ENCODE data around the gene FUZ. TPM values are rescaled to one million over a fixed set of nuclear protein-coding genes. Genes with fewer than 3 reads are reported as not detected.
A peak's percentile ranks its signal among the peaks of the same experiment; 100 is the strongest.

The FUZ gene
- total RNA-seq, 1 experiment from 2014 or later: 1.1 TPM

DNA sequence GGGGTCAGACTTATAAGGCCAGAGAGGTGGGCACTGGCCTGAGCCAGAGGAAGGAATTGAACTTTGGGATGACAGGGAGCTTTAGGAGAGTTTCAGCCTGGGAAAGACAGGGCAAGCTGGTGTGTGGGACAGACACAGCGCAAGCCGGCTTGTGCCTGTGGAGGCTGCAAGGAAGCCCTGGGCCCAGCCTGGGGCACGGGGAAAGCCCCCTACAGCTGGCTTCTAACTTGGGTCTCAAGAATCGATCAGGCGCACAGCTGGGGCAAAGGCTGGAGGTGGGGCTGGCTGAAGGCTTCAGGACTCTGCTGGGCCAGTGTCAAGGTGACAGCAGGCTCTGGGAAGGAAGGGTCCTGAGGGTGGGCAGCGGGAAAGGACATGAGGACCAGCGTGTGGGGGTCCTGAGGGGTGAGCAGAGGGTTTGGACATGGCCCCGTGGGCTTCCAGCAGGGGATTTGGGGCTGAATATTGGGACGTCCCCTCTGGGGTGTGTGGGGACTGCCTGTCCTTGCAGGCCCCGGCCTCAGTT, 40.8 kb upstream of the FUZ start:
- ChIA-PET RAD21 (ENCODE audit: low non-redundant PET in 1 of 2, low total read pairs in 2 of 2, uncharacterized antibody in 2 of 2, unreplicated experiment in 2 of 2) (no interaction called here), CTCF (interaction anchor here (0.7 kb wide), 1 partner anchor 11 kb away, joined by 3 read pairs; no protein-coding TSS in a partner anchor), POLR2A (interaction anchor here (1.7 kb wide), 1 partner anchor 11 kb away, joined by 6 read pairs; no protein-coding TSS in a partner anchor)
- Histone ChIP-seq H3K9me3 (ENCODE audit: control insufficient read depth in 1 of 2, insufficient read depth in 1 of 2, low read depth in 1 of 2, low read length in 2 of 2) (no peaks in the 10 kb centered on the region), H3K27me3 (ENCODE audit: insufficient read depth, low read length) (no peaks in the 10 kb centered on the region), H3K27ac (ENCODE audit: low read depth, low read length) (peak overlapping the region; percentile 42; the same call in 1 of the 2 replicates), H3K9me2 (ENCODE audit: insufficient read depth) (no peaks in the 10 kb centered on the region), H3K79me2 (ENCODE audit: insufficient read depth, low read length) (peaks cover 44% of the 10 kb centered on the region), H3K36me3 (ENCODE audit: control insufficient read depth in 1 of 2, insufficient read depth in 2 of 2, low read length in 2 of 2) (peaks cover 5 to 16% of the 10 kb centered on the region in 2 experiments; a peak in 3 of 4 replicates), H3K4me3 (replicated peaks in 1 of 2; ENCODE audit: low read depth in 1 of 2, low read length in 2 of 2) (no peak overlapping the region), H3K9ac (ENCODE audit: low read length) (no peak overlapping the region), H3K4me1 (ENCODE audit: control insufficient read depth in 1 of 2, insufficient read depth in 2 of 2, low read length in 2 of 2) (peaks cover 19 to 37% of the 10 kb centered on the region in 2 experiments), H4K20me1 (ENCODE audit: insufficient read depth) (no peaks in the 10 kb centered on the region), H3K4me2 (ENCODE audit: low read length) (no peak overlapping the region), H2AFZ (ENCODE audit: low read depth, low read length, poor library complexity, severe bottlenecking) (no peak overlapping the region)
- BruUV-seq (replicated peaks): no TSS peak
- TF ChIP-seq CBX3 (IDR thresholded peaks at IDR 0.05; ENCODE audit: low read depth) (no peak), RAD21 (IDR thresholded peaks at IDR 0.05; ENCODE audit: low read depth) (no peak), SIN3A (IDR thresholded peaks at IDR 0.05; ENCODE audit: low read depth) (no peak), ELF1 (IDR thresholded peaks at IDR 0.05; ENCODE audit: borderline replicate concordance, low read depth) (no peak), MAX (IDR thresholded peaks at IDR 0.05) (no peak)
- intact Hi-C loops (cut with micrococcal nuclease): no loop called here
- no peak for DNase-seq (ENCODE audit: low read depth, low spot score)
- ATAC-seq: no peak

DNA sequence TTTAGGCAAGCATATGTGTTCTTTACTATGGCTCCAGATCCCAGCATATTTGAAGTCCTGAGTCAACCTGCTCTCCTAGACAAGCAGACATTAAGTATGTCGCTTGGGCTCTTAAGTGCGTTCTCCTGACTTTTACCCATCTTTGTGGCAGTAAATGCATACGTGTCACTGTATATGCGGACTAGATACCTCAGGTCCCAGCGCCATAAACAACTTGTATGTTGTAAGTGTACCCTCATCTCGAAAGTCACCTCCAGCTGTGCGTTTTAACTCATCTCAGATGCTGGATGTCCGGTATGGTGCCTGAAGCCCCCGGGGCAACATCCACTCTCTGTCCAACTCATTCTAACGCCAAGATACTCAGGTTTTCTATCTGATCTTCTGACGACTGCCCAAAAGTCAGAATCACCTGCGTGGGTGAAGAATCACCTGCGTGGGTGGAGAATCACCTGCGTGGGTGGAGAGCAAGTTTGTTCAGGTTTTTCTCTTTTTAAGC, 39.6 kb upstream of the FUZ start:
- Histone ChIP-seq H3K9me2 (ENCODE audit: insufficient read depth) (no peaks in the 10 kb centered on the region), H3K27me3 (ENCODE audit: insufficient read depth, low read length) (no peaks in the 10 kb centered on the region), H3K36me3 (ENCODE audit: control insufficient read depth in 1 of 2, insufficient read depth in 2 of 2, low read length in 2 of 2) (peaks cover 5 to 6% of the 10 kb centered on the region in 2 experiments; a peak in 3 of 4 replicates), H4K20me1 (ENCODE audit: insufficient read depth) (no peaks in the 10 kb centered on the region), H3K79me2 (ENCODE audit: insufficient read depth, low read length) (peaks cover 44% of the 10 kb centered on the region), H2AFZ (ENCODE audit: low read depth, low read length, poor library complexity, severe bottlenecking) (no peak overlapping the region), H3K27ac (ENCODE audit: low read depth, low read length) (peak overlapping the region; percentile 91), H3K4me2 (ENCODE audit: low read length) (peak overlapping the region; percentile 98), H3K4me3 (replicated peaks in 1 of 2; ENCODE audit: low read depth in 1 of 2, low read length in 2 of 2) (peak overlapping the region; percentile 85 to 90), H3K4me1 (ENCODE audit: control insufficient read depth in 1 of 2, insufficient read depth in 2 of 2, low read length in 2 of 2) (peaks cover 32 to 40% of the 10 kb centered on the region in 2 experiments), H3K9ac (ENCODE audit: low read length) (peak overlapping the region; percentile 97; the same call in 1 of the 2 replicates), H3K9me3 (ENCODE audit: control insufficient read depth in 1 of 2, insufficient read depth in 1 of 2, low read depth in 1 of 2, low read length in 2 of 2) (no peaks in the 10 kb centered on the region)
- ChIA-PET POLR2A (no interaction called here), CTCF (no interaction called here), RAD21 (ENCODE audit: low non-redundant PET in 1 of 2, low total read pairs in 2 of 2, uncharacterized antibody in 2 of 2, unreplicated experiment in 2 of 2) (no interaction called here)
- ATAC-seq: no peak
- no peak for TF ChIP-seq ZBTB33 (IDR thresholded peaks at IDR 0.05; ENCODE audit: extremely low read depth, insufficient replicate concordance, low read length)
- TF ChIP-seq POLR2AphosphoS5 (IDR thresholded peaks at IDR 0.05; ENCODE audit: low read depth, low read length): no peak
- DNase-seq (ENCODE audit: low read depth, low spot score): no peak
- intact Hi-C loops (cut with micrococcal nuclease): no loop called here
- BruUV-seq (replicated peaks): TSS peak; percentile 72

Measured in HCT116 (cell line).